Vagina (tissue), 2 donors: ENCODE results near the gene COL18A1. TPM values are rescaled to one million over a fixed set of nuclear protein-coding genes. Genes with fewer than 3 reads are reported as not detected.
"Not testable (repeated sequence)": the region's sequence is repeated elsewhere in the genome, so short reads cannot be mapped to it uniquely, and the experiment has no call there.

Source experiments
- DNase-seq, 2 donors: peaks; one replicate each; pipeline ENCODE4 v3.0.0-alpha.2; 2017; ENCODE audit errors: extremely low spot score in 2 of 2
- H3K27ac ChIP-seq: fragments of 200-600 bp; sonication (generic); one replicate; pipeline ENCODE4 v1.5.1; 2019
- H3K27me3 ChIP-seq: fragments of 200-600 bp; sonication (generic); one replicate; pipeline ENCODE4 v1.5.1; 2019
- H3K36me3 ChIP-seq, 2 donors: fragments of 200-600 bp; sonication (generic); one replicate each; pipeline ENCODE4 v1.5.1; 2017 to 2019
- H3K4me1 ChIP-seq: fragments of 200-600 bp; sonication (generic); one replicate; pipeline ENCODE4 v1.5.1; 2019
- H3K4me3 ChIP-seq, 2 donors: fragments of 200-600 bp; sonication (generic); 1 replicate in 1 of 2; 2 replicates in 1 of 2; pipeline ENCODE4 v1.5.1; 2016 to 2019
- H3K9me3 ChIP-seq: fragments of 200-600 bp; sonication (generic); one replicate; pipeline ENCODE4 v1.5.1; 2019
- POLR2A ChIP-seq, 2 donors: fragments of 450-650 bp; IDR thresholded peaks; one replicate each; pipeline ENCODE4 v1.6.1; 2017; ENCODE audit warnings: antibody characterized with exemption in 2 of 2, mild to moderate bottlenecking in 2 of 2, moderate library complexity in 2 of 2
- POLR2AphosphoS5 ChIP-seq, 2 donors: sonication (generic); formaldehyde crosslinking; IDR thresholded peaks; one replicate each; pipeline ENCODE4 v1.9.0; 2017; ENCODE audit warnings: antibody characterized with exemption in 2 of 2, mild to moderate bottlenecking in 2 of 2, low read depth in 1 of 2; ENCODE audit not compliant: insufficient read depth in 1 of 2
- intact Hi-C: fragments of 100-400 bp; cut with DNase I; formaldehyde crosslinking; loops from one replicate; pipeline ENCODE4 v1.15.1; 2023
- total RNA-seq: library from RNA; depleted of rRNA; stranded (reverse); fragments of >200 nt; gene quantifications from one replicate; pipeline ENCODE4 v1.2.3, GENCODE V29; 2016
- TF ChIP-seq, protein P1 (sequence below), 3 experiments: fragments of 450-650 bp in 2 of 3; fragments of 200-600 bp in 1 of 3; sonication (generic) in 1 of 3; IDR thresholded peaks; one replicate each; pipeline ENCODE4 v1.5.1; 2017 to 2019; ENCODE audit warnings: antibody characterized with exemption in 3 of 3, mild to moderate bottlenecking in 2 of 3, moderate library complexity in 2 of 3

COL18A1 gene
- total RNA-seq, 1 donor from 2014 or later: 86.7 TPM

DNA sequence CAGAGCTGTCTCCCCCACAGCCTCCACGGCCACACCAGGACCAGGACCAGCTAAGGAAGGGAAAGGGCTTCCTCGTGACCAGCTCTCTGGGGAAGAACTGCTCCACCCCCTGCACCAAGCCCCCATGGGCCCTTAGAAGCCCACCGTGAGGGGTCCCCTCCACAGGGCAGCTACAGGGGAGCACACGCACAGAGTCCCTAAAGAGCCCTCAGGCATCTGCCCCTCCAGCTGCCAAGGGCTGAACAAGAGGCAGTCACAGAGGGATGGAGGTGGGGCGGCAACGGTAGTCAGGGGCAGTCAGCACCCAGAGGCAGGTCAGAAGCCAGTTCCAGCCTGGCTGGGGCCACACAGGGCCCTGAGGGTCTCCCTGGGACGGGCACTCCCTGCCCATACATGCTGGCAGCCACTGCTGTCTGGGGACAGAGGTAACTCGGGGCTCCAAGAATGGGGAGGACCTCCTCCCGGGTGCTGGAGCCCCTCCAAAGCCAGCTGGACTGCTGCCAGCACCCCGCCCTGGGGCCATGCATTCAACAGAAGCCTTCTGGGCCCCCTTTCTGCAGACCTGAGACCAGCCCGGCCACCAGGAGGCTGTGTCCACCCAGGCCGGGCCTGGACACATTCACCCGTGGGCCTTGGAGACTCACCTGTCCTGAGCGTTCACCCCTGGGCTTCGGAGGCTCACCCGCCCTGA is 118.6 kb downstream of the COL18A1 start:
- no peak overlapping the region for H3K27ac ChIP-seq
- H3K4me3 ChIP-seq: no peak overlapping the region
- DNase-seq: no peak
- peaks cover 18% of the 10 kb centered on the region for H3K9me3 ChIP-seq
- no peaks in the 10 kb centered on the region for H3K36me3 ChIP-seq
- TF ChIP-seq, protein P1, sequence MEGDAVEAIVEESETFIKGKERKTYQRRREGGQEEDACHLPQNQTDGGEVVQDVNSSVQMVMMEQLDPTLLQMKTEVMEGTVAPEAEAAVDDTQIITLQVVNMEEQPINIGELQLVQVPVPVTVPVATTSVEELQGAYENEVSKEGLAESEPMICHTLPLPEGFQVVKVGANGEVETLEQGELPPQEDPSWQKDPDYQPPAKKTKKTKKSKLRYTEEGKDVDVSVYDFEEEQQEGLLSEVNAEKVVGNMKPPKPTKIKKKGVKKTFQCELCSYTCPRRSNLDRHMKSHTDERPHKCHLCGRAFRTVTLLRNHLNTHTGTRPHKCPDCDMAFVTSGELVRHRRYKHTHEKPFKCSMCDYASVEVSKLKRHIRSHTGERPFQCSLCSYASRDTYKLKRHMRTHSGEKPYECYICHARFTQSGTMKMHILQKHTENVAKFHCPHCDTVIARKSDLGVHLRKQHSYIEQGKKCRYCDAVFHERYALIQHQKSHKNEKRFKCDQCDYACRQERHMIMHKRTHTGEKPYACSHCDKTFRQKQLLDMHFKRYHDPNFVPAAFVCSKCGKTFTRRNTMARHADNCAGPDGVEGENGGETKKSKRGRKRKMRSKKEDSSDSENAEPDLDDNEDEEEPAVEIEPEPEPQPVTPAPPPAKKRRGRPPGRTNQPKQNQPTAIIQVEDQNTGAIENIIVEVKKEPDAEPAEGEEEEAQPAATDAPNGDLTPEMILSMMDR (IDR thresholded peaks at IDR 0.05): no peak
- TF ChIP-seq POLR2AphosphoS5 (IDR thresholded peaks at IDR 0.05; ENCODE audit: insufficient read depth in 1 of 2, low read depth in 1 of 2) (no peak), POLR2A (IDR thresholded peaks at IDR 0.05) (no peak)
- intact Hi-C loops: no loop called here
- no peaks in the 10 kb centered on the region for H3K4me1 ChIP-seq
- no peaks in the 10 kb centered on the region for H3K27me3 ChIP-seq

DNA sequence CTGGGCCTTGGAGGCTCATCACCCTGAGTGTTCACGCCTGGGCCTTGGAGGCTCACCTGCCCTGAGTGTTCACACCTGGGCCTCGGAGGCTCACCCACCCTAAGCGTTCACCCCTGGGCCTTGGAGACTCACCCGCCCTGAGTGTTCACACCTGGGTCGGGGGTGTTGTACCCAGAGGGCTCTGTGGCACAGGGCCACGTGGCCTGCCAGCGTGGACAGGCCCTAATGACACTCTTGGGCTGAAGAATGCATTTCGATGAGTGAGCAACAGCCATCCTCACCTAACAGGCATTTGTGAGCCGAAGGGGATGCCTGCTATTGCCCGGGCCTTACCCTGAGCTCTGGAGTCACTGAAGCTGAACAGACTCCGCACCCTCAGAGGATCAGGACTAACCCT is 119.8 kb downstream of the COL18A1 start:
- intact Hi-C loops: no loop called here
- no peaks in the 10 kb centered on the region for H3K4me1 ChIP-seq
- TF ChIP-seq POLR2AphosphoS5 (IDR thresholded peaks at IDR 0.05; ENCODE audit: insufficient read depth in 1 of 2, low read depth in 1 of 2) (no peak), POLR2A (IDR thresholded peaks at IDR 0.05) (no peak)
- TF ChIP-seq, protein P1 (IDR thresholded peaks at IDR 0.05): no peak
- no peak overlapping the region for H3K27ac ChIP-seq
- no peaks in the 10 kb centered on the region for H3K27me3 ChIP-seq
- H3K9me3 ChIP-seq: peaks cover 12% of the 10 kb centered on the region
- H3K36me3 ChIP-seq: no peaks in the 10 kb centered on the region
- DNase-seq: no peak
- H3K4me3 ChIP-seq: no peak overlapping the region

DNA sequence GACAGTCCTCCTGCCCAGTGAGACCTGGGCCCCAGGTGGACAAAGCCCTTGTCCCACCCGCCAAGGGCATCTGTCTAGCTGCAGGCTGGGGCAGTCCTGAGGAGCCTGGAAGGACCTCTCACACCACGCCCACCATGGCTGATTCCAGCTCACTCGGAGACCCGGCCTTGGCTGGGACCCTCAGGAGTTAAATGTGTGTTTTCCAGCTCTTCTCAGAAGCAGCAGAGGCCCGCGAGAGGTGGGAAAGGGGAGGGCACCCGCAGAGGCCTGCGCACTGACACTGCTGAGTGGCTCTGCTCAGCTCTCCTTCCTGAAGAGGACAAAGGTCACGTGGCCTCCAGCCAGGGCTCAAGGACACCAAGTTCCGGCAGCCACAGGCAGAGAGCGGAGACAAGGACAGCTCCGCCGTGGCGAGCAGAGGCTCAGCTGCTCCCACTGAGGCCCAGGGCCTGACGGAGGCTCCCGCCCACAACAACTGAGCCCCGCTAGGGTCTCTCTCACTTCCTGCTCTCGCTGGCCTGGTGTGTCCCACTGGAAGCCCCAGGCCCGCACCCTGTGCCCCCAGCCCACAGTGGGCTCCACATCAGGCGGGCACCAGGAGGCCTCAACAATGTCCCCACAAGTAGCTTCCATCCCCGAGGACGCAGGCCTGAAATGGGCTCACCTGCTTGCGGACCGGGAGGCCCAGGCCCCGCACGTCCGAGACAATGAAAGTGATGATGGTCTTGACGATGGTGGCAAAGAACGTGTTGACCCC is 120.4 kb downstream of the COL18A1 start:
- H3K4me3 ChIP-seq: no peak overlapping the region
- H3K9me3 ChIP-seq: peaks cover 6% of the 10 kb centered on the region
- TF ChIP-seq, protein P1 (IDR thresholded peaks at IDR 0.05): no peak
- no peak for TF ChIP-seq POLR2AphosphoS5 (IDR thresholded peaks at IDR 0.05; ENCODE audit: insufficient read depth in 1 of 2, low read depth in 1 of 2)
- TF ChIP-seq POLR2A (IDR thresholded peaks at IDR 0.05): no peak
- H3K4me1 ChIP-seq: no peaks in the 10 kb centered on the region
- no peak for DNase-seq
- no peak overlapping the region for H3K27ac ChIP-seq
- no peaks in the 10 kb centered on the region for H3K27me3 ChIP-seq
- intact Hi-C loops: no loop called here
- no peaks in the 10 kb centered on the region for H3K36me3 ChIP-seq

DNA sequence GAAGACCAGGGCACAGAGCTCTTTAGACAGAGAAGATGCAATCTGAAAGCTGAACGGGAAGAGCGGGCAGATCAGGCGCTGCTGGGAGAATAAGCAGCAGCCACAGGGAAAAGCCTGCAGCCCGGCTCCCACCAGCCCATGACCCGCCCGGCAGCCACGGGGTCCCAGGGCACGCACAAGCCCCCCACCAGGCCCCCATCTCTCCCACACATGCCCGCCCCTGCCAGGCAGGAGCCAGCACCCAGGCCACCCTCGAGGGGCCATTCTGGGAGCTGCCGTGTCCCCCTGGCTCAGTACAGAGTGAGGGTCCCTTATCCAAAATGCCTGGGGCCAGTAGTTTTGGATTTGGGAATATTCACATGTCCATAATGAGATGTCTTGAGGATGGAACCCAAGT is 120.9 kb downstream of the COL18A1 start:
- intact Hi-C loops: no loop called here
- Histone ChIP-seq H3K4me3 (no peak overlapping the region), H3K36me3 (no peaks in the 10 kb centered on the region), H3K27me3 (no peaks in the 10 kb centered on the region), H3K27ac (no peak overlapping the region), H3K4me1 (no peaks in the 10 kb centered on the region), H3K9me3 (peaks cover under 1% of the 10 kb centered on the region)
- TF ChIP-seq, protein P1 (IDR thresholded peaks at IDR 0.05): no peak
- TF ChIP-seq POLR2AphosphoS5 (IDR thresholded peaks at IDR 0.05; ENCODE audit: insufficient read depth in 1 of 2, low read depth in 1 of 2) (no peak), POLR2A (IDR thresholded peaks at IDR 0.05) (no peak)
- DNase-seq: no peak

DNA sequence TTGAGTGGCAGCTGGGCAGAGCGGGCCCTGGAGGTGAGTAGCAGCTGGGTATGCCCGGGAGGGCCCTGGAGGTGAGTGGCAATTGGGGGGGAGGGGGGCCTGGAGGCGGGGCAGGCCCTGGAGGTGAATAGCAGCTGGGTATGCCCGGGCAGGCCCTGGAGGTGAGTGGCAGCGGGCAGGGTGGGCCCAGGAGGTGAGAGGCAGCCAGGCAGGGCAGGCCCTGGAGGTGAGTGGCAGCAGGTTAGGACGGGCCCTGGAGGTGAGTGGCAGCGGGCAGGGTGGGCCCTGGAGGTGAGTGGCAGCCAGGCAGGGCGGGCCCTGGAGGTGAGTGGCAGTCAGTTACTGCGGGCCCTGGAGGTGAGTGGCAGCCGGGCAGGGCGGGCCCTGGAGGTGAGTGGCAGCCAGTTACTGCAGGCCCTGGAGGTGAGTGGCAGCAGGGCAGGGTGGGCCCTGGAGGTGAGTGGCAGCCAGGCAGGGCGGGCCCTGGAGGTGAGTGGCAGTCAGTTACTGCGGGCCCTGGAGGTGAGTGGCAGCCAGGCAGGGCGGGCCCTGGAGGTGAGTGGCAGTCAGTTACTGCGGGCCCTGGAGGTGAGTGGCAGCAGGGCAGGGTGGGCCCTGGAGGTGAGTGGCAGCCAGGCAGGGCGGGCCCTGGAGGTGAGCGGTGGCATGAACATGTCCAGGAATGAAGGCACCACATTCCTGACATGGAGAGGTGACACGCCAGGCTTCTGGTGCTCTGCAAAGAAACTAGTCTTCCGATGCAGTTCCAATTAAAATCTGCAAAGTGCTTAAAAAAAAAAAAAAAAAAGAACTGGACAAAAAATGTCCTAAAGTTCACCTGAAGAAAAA is 122.4 kb downstream of the COL18A1 start:
- H3K27ac ChIP-seq, intact Hi-C loops, H3K27me3 ChIP-seq, DNase-seq, H3K9me3 ChIP-seq, H3K4me3 ChIP-seq, H3K4me1 ChIP-seq, H3K36me3 ChIP-seq: not testable (repeated sequence)
